ENCODE data around the gene SYNJ2BP.

DNA sequence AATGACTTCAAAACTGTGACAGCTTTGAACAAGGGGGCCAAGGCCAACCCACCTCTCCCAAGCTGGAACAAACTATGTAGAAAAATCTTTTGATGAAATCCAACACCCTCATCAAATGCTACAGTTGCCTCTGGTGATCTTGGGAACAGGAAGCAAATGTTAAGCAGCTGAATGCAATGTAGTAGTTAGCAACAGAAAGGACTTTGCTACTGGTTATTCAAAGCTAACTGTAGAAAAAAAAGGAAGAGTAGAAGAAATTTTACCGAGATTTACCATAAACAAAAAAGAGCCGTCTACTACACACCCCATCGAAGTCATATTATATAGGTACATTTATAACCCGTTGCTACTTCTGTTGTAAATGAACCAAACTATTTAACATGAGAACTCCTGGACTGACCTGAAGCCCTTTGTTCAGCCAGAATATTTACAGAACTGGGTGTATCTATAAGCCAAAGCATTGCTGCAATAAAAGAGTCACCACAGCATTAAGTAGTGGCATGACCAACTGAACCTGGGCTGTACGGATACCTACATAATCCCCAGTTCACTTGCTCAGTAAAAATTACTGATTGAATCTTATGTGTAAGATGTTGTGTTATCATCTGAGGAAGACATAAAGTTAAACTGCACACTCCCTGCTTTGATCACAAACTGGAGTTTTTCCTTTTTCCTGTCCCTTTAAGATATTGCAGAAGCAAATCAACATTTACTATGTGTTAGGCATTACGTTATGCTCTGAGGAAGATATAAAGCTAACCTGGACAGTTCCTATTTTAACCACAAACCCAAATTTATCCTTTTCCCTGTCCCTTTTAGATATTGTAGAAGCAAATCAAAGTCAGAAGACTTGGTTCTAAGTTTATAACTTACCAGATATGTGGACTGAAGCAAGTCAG lies 25.1 kb downstream of the SYNJ2BP start:
- TF ChIP-seq, protein P1, sequence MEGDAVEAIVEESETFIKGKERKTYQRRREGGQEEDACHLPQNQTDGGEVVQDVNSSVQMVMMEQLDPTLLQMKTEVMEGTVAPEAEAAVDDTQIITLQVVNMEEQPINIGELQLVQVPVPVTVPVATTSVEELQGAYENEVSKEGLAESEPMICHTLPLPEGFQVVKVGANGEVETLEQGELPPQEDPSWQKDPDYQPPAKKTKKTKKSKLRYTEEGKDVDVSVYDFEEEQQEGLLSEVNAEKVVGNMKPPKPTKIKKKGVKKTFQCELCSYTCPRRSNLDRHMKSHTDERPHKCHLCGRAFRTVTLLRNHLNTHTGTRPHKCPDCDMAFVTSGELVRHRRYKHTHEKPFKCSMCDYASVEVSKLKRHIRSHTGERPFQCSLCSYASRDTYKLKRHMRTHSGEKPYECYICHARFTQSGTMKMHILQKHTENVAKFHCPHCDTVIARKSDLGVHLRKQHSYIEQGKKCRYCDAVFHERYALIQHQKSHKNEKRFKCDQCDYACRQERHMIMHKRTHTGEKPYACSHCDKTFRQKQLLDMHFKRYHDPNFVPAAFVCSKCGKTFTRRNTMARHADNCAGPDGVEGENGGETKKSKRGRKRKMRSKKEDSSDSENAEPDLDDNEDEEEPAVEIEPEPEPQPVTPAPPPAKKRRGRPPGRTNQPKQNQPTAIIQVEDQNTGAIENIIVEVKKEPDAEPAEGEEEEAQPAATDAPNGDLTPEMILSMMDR (IDR thresholded peaks at IDR 0.05) = no peak
- no peak for TF ChIP-seq POLR2A (IDR thresholded peaks at IDR 0.05)
